ENCODE data around the gene SH3PXD2A. TPM values are rescaled to one million over a fixed set of nuclear protein-coding genes. Genes with fewer than 3 reads are reported as not detected.

SH3PXD2A gene
- total and polyA plus RNA-seq, 7 experiments from 2014 or later: 0.54 to 20.5 (median 9.9) TPM

DNA sequence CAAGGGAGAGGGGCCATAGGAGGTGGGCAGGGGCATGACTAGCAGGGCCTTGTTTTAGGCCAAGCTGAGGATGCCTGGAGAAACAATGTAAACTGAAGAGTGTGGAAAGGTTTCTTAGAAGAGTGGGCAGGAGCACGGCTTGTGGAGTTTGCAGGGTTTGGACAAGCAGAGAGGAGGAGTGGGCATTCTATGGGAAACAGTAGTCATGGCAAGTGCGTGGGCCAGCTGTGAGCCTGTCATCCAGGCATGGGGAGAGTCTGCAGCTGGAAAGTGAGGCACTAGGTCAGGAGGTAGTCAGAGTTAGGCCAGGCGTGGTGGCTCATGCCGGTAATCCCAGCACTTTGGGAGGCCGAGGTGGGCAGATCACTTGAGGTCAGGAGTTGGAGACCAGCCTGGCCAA, 130.1 kb downstream of the SH3PXD2A start:
- DNase-seq (no peak), ATAC-seq (no peak)
- no peaks in the 10 kb centered on the region for H3K9me3 ChIP-seq (ENCODE audit: control insufficient read depth in 2 of 3, low read length in 3 of 3)
- H3K4me3 ChIP-seq (ENCODE audit: low read length): no peak overlapping the region
- no peaks in the 10 kb centered on the region for H3K27me3 Mint-ChIP-seq
- H3K4me3 Mint-ChIP-seq: no peak overlapping the region
- peaks cover 0 to 1% (median 0%) of the 10 kb centered on the region in 11 donors for H3K9me3 Mint-ChIP-seq
- no peak overlapping the region for H3K27ac Mint-ChIP-seq
- no peaks in the 10 kb centered on the region for H3K36me3 ChIP-seq (ENCODE audit: control insufficient read depth in 2 of 3, insufficient read depth in 3 of 3, low read length in 3 of 3)
- H3K27me3 ChIP-seq (ENCODE audit: control insufficient read depth in 2 of 2, insufficient read depth in 2 of 2, low read length in 2 of 2): no peaks in the 10 kb centered on the region
- H3K4me1 ChIP-seq (ENCODE audit: control insufficient read depth in 2 of 2, insufficient read depth in 2 of 2, low read length in 2 of 2): no peaks in the 10 kb centered on the region
- POLR2A ChIA-PET: no interaction called here
- intact Hi-C loops (cut with micrococcal nuclease): no loop called here
- H3K4me1 Mint-ChIP-seq: peaks cover 0 to 2% (median 0%) of the 10 kb centered on the region in 7 donors
- CTCF ChIA-PET: interaction anchor here (0.9 to 1.7 kb wide), 3 partner anchors 11 to 132 kb away, joined by 3 to 8 read pairs (median 4); no protein-coding TSS in a partner anchor
- H3K27ac ChIP-seq (ENCODE audit: low read depth, low read length): no peak overlapping the region
- H3K36me3 Mint-ChIP-seq: no peaks in the 10 kb centered on the region

DNA sequence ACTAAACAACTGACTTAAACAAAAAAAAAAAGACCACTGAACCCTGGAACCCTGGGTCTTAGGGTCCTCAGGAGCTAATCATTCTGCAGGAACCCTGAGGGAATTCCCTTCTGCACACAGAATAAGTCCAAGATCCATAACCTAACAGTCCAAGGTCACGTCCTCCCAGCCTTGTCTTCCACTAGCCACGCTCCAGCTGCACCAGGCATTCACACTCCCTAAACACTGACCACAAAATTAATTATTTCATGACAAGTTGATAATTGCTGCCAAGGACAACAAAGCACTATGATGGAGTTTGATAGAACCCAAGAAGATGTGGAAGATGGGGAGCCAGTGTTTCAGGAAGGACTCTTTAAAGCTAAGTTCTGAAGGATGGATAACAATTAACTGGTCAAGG, 130.6 kb downstream of the SH3PXD2A start:
- H3K4me1 Mint-ChIP-seq: peaks cover 0 to 2% (median 0%) of the 10 kb centered on the region in 7 donors
- ATAC-seq: no peak
- ChIA-PET POLR2A (no interaction called here), CTCF (interaction anchor here (0.9 to 1.7 kb wide), 3 partner anchors 10 to 132 kb away, joined by 3 to 8 read pairs (median 4); no protein-coding TSS in a partner anchor)
- H3K27ac ChIP-seq (ENCODE audit: low read depth, low read length): no peak overlapping the region
- no peak for DNase-seq
- H3K36me3 ChIP-seq (ENCODE audit: control insufficient read depth in 2 of 3, insufficient read depth in 3 of 3, low read length in 3 of 3): no peaks in the 10 kb centered on the region
- intact Hi-C loops (cut with micrococcal nuclease): no loop called here
- H3K4me3 Mint-ChIP-seq: no peak overlapping the region
- no peaks in the 10 kb centered on the region for H3K27me3 ChIP-seq (ENCODE audit: control insufficient read depth in 2 of 2, insufficient read depth in 2 of 2, low read length in 2 of 2)
- H3K27ac Mint-ChIP-seq: no peak overlapping the region
- H3K27me3 Mint-ChIP-seq: no peaks in the 10 kb centered on the region
- no peak overlapping the region for H3K4me3 ChIP-seq (ENCODE audit: low read length)
- H3K9me3 ChIP-seq (ENCODE audit: control insufficient read depth in 2 of 3, low read length in 3 of 3): no peaks in the 10 kb centered on the region
- peaks cover 0 to 1% (median 0%) of the 10 kb centered on the region in 11 donors for H3K9me3 Mint-ChIP-seq
- no peaks in the 10 kb centered on the region for H3K4me1 ChIP-seq (ENCODE audit: control insufficient read depth in 2 of 2, insufficient read depth in 2 of 2, low read length in 2 of 2)
- no peaks in the 10 kb centered on the region for H3K36me3 Mint-ChIP-seq

DNA sequence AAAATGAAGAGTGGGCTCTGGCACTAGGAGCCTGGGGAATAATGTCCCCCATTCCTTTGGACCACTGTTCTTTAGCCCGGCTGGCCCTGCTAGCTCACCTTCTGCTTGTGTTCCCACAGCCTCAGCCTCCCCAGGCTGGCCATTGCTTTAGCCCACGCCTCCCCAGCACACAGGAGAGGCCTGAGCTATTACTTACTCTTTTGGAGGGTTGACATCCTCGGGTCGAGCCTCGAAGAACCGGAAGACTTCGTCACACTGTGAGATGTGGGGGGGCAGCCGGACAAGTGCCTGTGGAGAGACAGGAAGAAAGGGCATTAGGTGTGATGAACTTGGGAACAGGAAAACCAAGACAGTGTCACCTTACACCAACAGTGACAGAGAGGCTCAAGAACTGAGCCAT, 131.3 kb downstream of the SH3PXD2A start:
- Histone ChIP-seq H3K4me1 (ENCODE audit: control insufficient read depth in 2 of 2, insufficient read depth in 2 of 2, low read length in 2 of 2) (peaks cover 0 to 3% of the 10 kb centered on the region in 2 donors), H3K4me3 (ENCODE audit: low read length) (no peak overlapping the region), H3K36me3 (ENCODE audit: control insufficient read depth in 2 of 3, insufficient read depth in 3 of 3, low read length in 3 of 3) (no peaks in the 10 kb centered on the region), H3K27ac (ENCODE audit: low read depth, low read length) (no peak overlapping the region), H3K27me3 (ENCODE audit: control insufficient read depth in 2 of 2, insufficient read depth in 2 of 2, low read length in 2 of 2) (no peaks in the 10 kb centered on the region), H3K9me3 (ENCODE audit: control insufficient read depth in 2 of 3, low read length in 3 of 3) (no peaks in the 10 kb centered on the region)
- Mint-ChIP-seq H3K36me3 (no peaks in the 10 kb centered on the region), H3K9me3 (peaks cover 0 to 1% (median 0%) of the 10 kb centered on the region in 11 donors), H3K4me1 (peaks cover 0 to 4% (median 2%) of the 10 kb centered on the region in 7 donors), H3K27me3 (no peaks in the 10 kb centered on the region), H3K27ac (no peak overlapping the region), H3K4me3 (no peak overlapping the region)
- ChIA-PET CTCF (no interaction called here), POLR2A (no interaction called here)
- no peak for ATAC-seq
- intact Hi-C loops (cut with micrococcal nuclease): no loop called here
- no peak for DNase-seq

DNA sequence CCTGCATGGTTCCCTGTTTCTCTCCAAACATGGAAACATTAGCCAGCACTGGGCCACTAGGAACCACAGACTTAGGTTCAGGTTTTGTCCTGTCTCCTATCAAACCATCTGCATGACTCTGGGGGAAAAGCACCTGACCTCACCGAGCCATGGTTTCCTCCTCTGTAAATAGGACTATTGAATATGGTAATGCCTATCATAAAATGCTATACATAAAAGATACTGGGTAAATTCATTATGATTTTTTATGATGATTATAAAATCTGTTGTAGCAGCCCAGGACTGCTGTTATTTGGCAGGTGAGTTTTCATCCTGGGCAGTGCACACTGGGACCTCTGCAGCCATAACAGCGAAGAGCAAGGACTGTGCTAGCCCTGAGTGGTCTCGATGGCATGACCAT, 131.8 kb downstream of the SH3PXD2A start:
- no peaks in the 10 kb centered on the region for H3K27me3 Mint-ChIP-seq
- intact Hi-C loops (cut with micrococcal nuclease): no loop called here
- no peak overlapping the region for H3K4me3 ChIP-seq (ENCODE audit: low read length)
- ATAC-seq (no peak), DNase-seq (no peak)
- H3K36me3 Mint-ChIP-seq: no peaks in the 10 kb centered on the region
- peaks cover 0 to 9% of the 10 kb centered on the region in 2 donors for H3K4me1 ChIP-seq (ENCODE audit: control insufficient read depth in 2 of 2, insufficient read depth in 2 of 2, low read length in 2 of 2)
- H3K27me3 ChIP-seq (ENCODE audit: control insufficient read depth in 2 of 2, insufficient read depth in 2 of 2, low read length in 2 of 2): no peaks in the 10 kb centered on the region
- no peaks in the 10 kb centered on the region for H3K36me3 ChIP-seq (ENCODE audit: control insufficient read depth in 2 of 3, insufficient read depth in 3 of 3, low read length in 3 of 3)
- POLR2A ChIA-PET: no interaction called here
- no peak overlapping the region for H3K4me3 Mint-ChIP-seq
- H3K9me3 ChIP-seq (ENCODE audit: control insufficient read depth in 2 of 3, low read length in 3 of 3): no peaks in the 10 kb centered on the region
- H3K27ac Mint-ChIP-seq: no peak overlapping the region
- CTCF ChIA-PET: no interaction called here
- peaks cover 0 to 1% (median 0%) of the 10 kb centered on the region in 11 donors for H3K9me3 Mint-ChIP-seq
- peaks cover 0 to 9% (median 5%) of the 10 kb centered on the region in 7 donors for H3K4me1 Mint-ChIP-seq
- no peak overlapping the region for H3K27ac ChIP-seq (ENCODE audit: low read depth, low read length)

DNA sequence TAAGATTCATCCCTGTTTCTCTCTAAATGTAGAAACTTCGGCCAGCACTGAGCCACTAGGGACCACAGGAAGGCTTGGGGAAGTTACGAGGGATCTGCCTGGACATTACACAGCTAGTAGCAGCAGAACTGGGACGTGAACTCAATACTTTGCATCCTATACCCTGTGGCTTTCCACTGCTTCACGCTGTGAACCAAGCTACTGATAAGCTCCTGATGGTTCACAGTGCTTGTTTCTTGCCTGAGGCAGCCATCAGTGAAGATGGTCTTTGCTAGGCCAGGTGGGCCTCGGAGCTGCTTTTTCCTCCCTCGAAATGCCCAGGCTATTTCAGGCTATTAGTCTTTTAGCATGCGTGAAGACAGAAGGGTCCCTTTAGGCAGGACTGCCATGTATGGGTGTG, 132.7 kb downstream of the SH3PXD2A start:
- DNase-seq: no peak
- no peaks in the 10 kb centered on the region for H3K27me3 ChIP-seq (ENCODE audit: control insufficient read depth in 2 of 2, insufficient read depth in 2 of 2, low read length in 2 of 2)
- no peaks in the 10 kb centered on the region for H3K36me3 ChIP-seq (ENCODE audit: control insufficient read depth in 2 of 3, insufficient read depth in 3 of 3, low read length in 3 of 3)
- ChIA-PET POLR2A (no interaction called here), CTCF (interaction anchor here (1.0 kb wide), 1 partner anchor 46 kb away, joined by 3 read pairs; no protein-coding TSS in a partner anchor)
- Mint-ChIP-seq H3K9me3 (peaks cover 0 to 1% (median 0%) of the 10 kb centered on the region in 11 donors), H3K4me3 (no peak overlapping the region), H3K27ac (no peak overlapping the region), H3K36me3 (no peaks in the 10 kb centered on the region), H3K4me1 (peaks cover 0 to 10% (median 5%) of the 10 kb centered on the region in 7 donors), H3K27me3 (no peaks in the 10 kb centered on the region)
- H3K4me3 ChIP-seq (ENCODE audit: low read length): no peak overlapping the region
- H3K27ac ChIP-seq (ENCODE audit: low read depth, low read length): no peak overlapping the region
- H3K9me3 ChIP-seq (ENCODE audit: control insufficient read depth in 2 of 3, low read length in 3 of 3): no peaks in the 10 kb centered on the region
- H3K4me1 ChIP-seq (ENCODE audit: control insufficient read depth in 2 of 2, insufficient read depth in 2 of 2, low read length in 2 of 2): peaks cover 0 to 9% of the 10 kb centered on the region in 2 donors
- intact Hi-C loops (cut with micrococcal nuclease): no loop called here
- no peak for ATAC-seq

DNA sequence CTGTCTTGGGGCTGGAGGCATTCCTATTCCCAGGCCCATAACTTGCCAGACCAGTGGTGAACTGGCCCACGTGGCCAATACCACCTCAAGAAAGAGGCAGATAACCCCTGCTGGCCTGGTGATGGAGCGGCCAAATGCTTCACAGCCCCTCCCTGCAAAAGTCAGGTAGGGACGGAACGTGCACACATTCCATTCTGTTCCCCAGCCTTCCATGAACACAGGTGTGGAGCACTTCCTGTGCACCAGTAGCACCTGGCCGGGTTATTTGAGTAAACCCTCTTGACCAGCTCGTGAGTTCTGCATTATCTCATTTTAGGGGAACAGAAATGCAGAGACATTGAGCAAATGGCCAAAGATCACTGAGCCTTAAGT, 134.4 kb downstream of the SH3PXD2A start:
- intact Hi-C loops (cut with micrococcal nuclease): no loop called here
- Mint-ChIP-seq H3K4me3 (no peak overlapping the region), H3K36me3 (no peaks in the 10 kb centered on the region), H3K9me3 (peaks cover 0 to 1% (median 0%) of the 10 kb centered on the region in 11 donors), H3K27ac (no peak overlapping the region), H3K27me3 (peaks cover 0 to 2% (median 0%) of the 10 kb centered on the region in 5 donors), H3K4me1 (peaks cover 0 to 10% (median 5%) of the 10 kb centered on the region in 7 donors)
- H3K36me3 ChIP-seq (ENCODE audit: control insufficient read depth in 2 of 3, insufficient read depth in 3 of 3, low read length in 3 of 3): no peaks in the 10 kb centered on the region
- no peak overlapping the region for H3K27ac ChIP-seq (ENCODE audit: low read depth, low read length)
- no peak for ATAC-seq
- H3K27me3 ChIP-seq (ENCODE audit: control insufficient read depth in 2 of 2, insufficient read depth in 2 of 2, low read length in 2 of 2): no peaks in the 10 kb centered on the region
- ChIA-PET POLR2A (no interaction called here), CTCF (no interaction called here)
- no peak for DNase-seq
- H3K4me3 ChIP-seq (ENCODE audit: low read length): no peak overlapping the region
- no peaks in the 10 kb centered on the region for H3K9me3 ChIP-seq (ENCODE audit: control insufficient read depth in 2 of 3, low read length in 3 of 3)
- H3K4me1 ChIP-seq (ENCODE audit: control insufficient read depth in 2 of 2, insufficient read depth in 2 of 2, low read length in 2 of 2): peaks cover 0 to 9% of the 10 kb centered on the region in 2 donors

DNA sequence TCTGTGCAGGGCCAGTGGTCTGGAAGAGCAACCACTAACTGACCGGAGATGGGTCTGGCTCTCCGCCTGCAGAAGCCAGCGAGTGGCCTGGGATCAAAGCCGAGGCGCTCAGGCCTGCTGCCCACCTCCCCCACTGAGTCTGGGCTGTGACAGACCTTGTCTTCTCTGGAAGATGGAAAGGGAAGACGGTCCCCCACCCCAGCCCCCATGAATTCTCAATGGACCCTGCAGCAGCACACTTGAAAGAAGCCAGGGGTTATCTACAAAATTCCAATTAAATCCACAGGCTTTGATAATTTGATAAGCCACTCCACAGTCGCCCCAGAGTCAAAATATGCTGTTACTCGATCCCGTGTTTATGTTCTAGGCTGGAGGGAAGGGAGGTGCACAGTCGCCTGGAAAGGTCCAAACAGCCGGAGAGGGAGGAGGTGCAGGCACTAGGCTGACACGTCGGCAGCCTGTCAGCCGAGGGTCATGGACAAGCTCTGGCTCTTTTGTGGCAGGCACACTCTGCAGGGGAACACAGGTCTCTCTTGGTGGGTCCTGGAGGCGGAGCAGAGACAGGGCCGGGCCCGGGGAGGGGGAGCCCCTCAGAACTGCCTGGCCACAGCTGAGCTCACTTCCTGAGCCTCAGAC, 134.9 kb downstream of the SH3PXD2A start:
- Mint-ChIP-seq H3K27ac (no peak overlapping the region), H3K27me3 (peaks cover 0 to 2% (median 0%) of the 10 kb centered on the region in 5 donors), H3K4me1 (peaks cover 0 to 10% (median 5%) of the 10 kb centered on the region in 7 donors), H3K4me3 (no peak overlapping the region), H3K36me3 (no peaks in the 10 kb centered on the region), H3K9me3 (peaks cover 0 to 1% (median 0%) of the 10 kb centered on the region in 11 donors)
- DNase-seq (no peak), ATAC-seq (no peak)
- Histone ChIP-seq H3K4me3 (ENCODE audit: low read length) (no peak overlapping the region), H3K27me3 (ENCODE audit: control insufficient read depth in 2 of 2, insufficient read depth in 2 of 2, low read length in 2 of 2) (no peaks in the 10 kb centered on the region), H3K4me1 (ENCODE audit: control insufficient read depth in 2 of 2, insufficient read depth in 2 of 2, low read length in 2 of 2) (peaks cover 0 to 9% of the 10 kb centered on the region in 2 donors), H3K27ac (ENCODE audit: low read depth, low read length) (no peak overlapping the region), H3K9me3 (ENCODE audit: control insufficient read depth in 2 of 3, low read length in 3 of 3) (no peaks in the 10 kb centered on the region), H3K36me3 (ENCODE audit: control insufficient read depth in 2 of 3, insufficient read depth in 3 of 3, low read length in 3 of 3) (no peaks in the 10 kb centered on the region)
- intact Hi-C loops (cut with micrococcal nuclease): no loop called here
- POLR2A ChIA-PET: interaction anchor here (1.0 kb wide), 1 partner anchor 152 kb away, joined by 5 read pairs; no protein-coding TSS in a partner anchor
- CTCF ChIA-PET: no interaction called here
